ENCODE data around the gene PRKCI.

DNA sequence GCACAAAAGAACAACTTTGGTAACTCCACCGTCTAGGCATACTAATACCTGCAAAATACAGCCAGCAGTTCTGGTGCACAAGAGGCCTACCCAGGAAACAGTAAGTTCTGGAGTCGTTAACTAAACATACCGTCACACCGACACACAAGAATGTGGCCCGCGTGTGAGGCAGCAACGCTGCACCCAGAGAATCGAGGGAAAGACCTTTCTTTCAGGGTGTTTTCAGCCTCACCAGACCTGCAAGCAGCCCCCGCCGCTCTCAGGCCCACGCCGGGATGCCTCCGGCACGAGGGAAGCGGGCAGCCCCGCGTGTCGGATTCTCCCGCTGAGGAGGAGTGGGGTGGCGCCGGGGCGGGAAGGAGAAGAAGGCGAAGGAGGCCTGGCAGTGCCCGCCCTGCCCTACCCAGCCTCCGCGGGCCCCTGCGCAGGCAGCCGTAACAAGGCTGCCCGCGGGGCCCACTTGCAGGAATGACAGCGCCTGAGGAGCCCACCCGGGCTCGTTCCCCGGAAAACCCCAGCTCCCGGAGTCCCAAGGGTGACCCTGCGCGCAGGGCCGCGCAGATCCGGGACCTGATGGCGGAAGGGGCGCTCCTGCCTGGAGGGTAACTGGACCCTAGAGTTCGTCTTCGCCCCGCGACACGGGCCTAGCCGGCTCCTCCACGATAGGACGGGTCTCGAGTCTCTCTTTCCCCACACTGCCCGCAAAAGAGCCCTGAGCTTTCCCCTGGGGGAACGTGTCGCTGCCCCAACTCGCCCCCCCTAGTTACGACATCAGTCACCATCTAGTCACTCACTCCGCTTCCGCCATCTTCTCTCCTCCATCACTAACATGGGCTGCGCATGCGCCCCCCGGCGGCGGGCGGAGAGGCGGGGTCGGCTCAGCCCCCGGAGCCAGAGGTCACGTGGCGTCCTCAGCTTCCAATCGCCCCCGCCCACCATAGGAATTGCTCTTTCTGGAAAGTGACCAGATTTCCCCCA, 41.0 kb upstream of the PRKCI start, which contains the start of gene PHC3:
- no peak for TF ChIP-seq POLR2AphosphoS2 (conservative IDR thresholded peaks at IDR 0.05; ENCODE audit: low read length)
- peak; percentile 88 for TF ChIP-seq PHF8 (IDR thresholded peaks at IDR 0.05; ENCODE audit: borderline replicate concordance, low read depth)
- peak; percentile 72 to 73; a peak in 3 of 5 replicates for TF ChIP-seq JUN (IDR thresholded peaks at IDR 0.05)
- TF ChIP-seq, protein P1, sequence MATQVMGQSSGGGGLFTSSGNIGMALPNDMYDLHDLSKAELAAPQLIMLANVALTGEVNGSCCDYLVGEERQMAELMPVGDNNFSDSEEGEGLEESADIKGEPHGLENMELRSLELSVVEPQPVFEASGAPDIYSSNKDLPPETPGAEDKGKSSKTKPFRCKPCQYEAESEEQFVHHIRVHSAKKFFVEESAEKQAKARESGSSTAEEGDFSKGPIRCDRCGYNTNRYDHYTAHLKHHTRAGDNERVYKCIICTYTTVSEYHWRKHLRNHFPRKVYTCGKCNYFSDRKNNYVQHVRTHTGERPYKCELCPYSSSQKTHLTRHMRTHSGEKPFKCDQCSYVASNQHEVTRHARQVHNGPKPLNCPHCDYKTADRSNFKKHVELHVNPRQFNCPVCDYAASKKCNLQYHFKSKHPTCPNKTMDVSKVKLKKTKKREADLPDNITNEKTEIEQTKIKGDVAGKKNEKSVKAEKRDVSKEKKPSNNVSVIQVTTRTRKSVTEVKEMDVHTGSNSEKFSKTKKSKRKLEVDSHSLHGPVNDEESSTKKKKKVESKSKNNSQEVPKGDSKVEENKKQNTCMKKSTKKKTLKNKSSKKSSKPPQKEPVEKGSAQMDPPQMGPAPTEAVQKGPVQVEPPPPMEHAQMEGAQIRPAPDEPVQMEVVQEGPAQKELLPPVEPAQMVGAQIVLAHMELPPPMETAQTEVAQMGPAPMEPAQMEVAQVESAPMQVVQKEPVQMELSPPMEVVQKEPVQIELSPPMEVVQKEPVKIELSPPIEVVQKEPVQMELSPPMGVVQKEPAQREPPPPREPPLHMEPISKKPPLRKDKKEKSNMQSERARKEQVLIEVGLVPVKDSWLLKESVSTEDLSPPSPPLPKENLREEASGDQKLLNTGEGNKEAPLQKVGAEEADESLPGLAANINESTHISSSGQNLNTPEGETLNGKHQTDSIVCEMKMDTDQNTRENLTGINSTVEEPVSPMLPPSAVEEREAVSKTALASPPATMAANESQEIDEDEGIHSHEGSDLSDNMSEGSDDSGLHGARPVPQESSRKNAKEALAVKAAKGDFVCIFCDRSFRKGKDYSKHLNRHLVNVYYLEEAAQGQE (IDR thresholded peaks at IDR 0.05), result no peak

All from A549 (cell line).